ENCODE measurements around the gene FZD4.

The FZD4 gene

GRCh38 chr11:86906198-86906597, 49.0 kb downstream of the FZD4 start:
- no peak for DNase-seq (ENCODE audit: low spot score)

DNA sequence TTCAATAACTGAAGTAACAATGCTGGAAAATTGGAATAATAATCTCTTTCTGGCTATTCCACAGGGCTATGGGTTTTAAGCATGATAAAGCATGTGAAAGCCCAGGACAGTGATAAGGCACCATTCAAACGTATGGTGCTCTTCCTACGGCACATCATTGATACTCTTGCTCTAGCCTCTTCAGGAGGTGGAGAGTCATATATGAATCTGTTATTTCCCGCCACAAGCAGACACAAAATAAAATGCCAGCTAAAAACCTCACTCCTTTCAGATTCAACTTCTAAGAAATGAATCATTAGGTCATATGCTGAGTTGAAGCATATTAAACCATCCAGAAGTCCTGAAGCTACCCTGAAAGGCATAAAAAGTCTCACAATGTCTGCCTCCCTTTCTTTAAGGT, 49.9 kb downstream of the FZD4 start:
- DNase-seq (ENCODE audit: low spot score) = no peak

- DNase-seq (ENCODE audit: low spot score) = no peak
Measured at GRCh38 chr11:86904001-86904400, 51.2 kb downstream of the FZD4 start.

DNA sequence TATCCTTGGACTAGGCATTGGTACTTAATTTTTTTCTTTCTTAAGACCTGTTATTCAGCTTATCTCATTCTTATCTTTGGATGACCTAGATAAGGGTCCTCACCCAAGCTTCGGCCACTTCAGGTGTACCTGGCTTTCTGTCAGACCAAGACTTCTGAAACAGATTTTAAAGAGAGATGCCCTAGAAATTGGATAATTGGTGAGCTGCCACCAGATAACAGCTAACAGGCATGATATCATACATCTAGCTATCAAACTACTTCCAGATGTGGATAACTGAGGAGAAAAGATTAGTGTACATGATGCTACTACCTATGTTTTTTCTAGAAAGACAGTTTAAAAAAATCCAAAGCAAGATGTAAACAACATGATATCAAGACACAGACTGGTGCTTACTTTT, 52.9 kb downstream of the FZD4 start:
- no peak for DNase-seq (ENCODE audit: low spot score)

DNA sequence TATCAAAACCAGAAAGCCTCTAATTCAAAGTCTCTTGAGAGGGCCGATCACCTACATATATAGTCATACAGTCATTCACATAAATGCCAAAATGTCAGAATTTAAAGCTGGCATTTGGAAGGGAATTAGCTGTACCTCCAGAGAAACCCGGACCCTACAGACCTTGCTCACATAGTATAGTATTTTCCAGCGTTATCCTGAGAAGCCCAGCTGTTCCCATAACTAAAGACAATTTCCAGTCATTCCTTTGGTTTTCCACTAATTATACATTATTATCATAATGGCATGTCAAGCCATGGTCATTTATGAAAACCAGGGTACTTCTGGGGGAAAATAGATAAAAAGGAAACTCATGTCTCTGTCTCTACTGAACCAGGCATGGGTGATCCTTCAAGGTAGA, 53.6 kb downstream of the FZD4 start:
- no peak for DNase-seq (ENCODE audit: low spot score)

DNA sequence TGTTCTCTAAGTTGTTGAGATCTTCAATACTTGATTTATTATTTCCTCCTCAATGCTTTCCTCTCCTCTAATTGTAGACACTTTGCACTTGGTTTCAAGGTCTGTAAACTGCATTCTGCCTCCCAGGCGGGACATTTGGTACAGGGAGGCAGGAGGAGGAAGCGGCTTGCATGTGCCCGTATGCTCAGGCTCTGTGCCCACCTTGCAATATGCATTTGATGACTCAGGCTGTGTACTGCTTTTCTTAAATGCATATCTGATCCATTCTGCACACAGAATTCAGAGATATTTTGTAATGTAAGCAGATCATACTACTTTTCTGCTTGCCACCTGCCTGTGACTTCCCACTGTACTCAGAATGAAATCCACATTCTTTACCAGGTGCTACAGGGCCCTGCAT, 55.0 kb downstream of the FZD4 start:
- DNase-seq (ENCODE audit: low spot score) = no peak

GRCh38 chr11:86898689-86899088, 56.5 kb downstream of the FZD4 start:
- no peak for DNase-seq (ENCODE audit: low spot score)

- DNase-seq (ENCODE audit: low spot score) = no peak
Measured at GRCh38 chr11:86896441-86896841, 58.8 kb downstream of the FZD4 start.

Measured in ecto neural progenitor cell (in vitro differentiated cells).